ENCODE data around the gene DDX39B. TPM values are rescaled to one million over a fixed set of nuclear protein-coding genes. Genes with fewer than 3 reads are reported as not detected.

The DDX39B gene
- total RNA-seq, 2 experiments from 2014 or later: 568 to 572 TPM

GRCh38 chr6:31579119-31579505 lies 37.3 kb upstream of the DDX39B start:
- Mint-ChIP-seq H3K27ac (peak overlapping the region; percentile 93), H3K36me3 (ENCODE audit: low read depth) (peaks cover 74% of the 10 kb centered on the region), H3K4me1 (ENCODE audit: low read depth) (peaks cover 44% of the 10 kb centered on the region), H3K9me3 (no peaks in the 10 kb centered on the region), H3K4me3 (peak overlapping the region; percentile 96), H3K27me3 (no peaks in the 10 kb centered on the region)
- intact Hi-C loops (cut with micrococcal nuclease): no loop called here
- ChIA-PET CTCF (interaction anchor here (38.9 to 56.2 kb wide), 2 partner anchors 13 to 18 kb away, joined by 2542 read pairs; partner anchors contain the start of genes ATP6V1G2, DDX39B, LST1 and LTA), POLR2A (interaction anchor here (1.3 to 35.7 kb wide), 5 partner anchors 5 to 38 kb away, joined by 3 to 1181 read pairs (median 97); partner anchors contain the start of genes DDX39B, LST1, LTA and LTB)
- TF ChIP-seq CTCF (IDR thresholded peaks at IDR 0.05): no peak
- no peak for ATAC-seq
- DNase-seq: peak; percentile 49

GRCh38 chr6:31578184-31579118 lies 36.6 kb upstream of the DDX39B start:
- POLR2A ChIA-PET: interaction anchor here (0.9 to 35.7 kb wide), 11 partner anchors 5 to 86 kb away, joined by 3 to 1181 read pairs (median 4); partner anchors contain the start of genes ATP6V1G2, DDX39B, GPANK1 and LST1

DNA sequence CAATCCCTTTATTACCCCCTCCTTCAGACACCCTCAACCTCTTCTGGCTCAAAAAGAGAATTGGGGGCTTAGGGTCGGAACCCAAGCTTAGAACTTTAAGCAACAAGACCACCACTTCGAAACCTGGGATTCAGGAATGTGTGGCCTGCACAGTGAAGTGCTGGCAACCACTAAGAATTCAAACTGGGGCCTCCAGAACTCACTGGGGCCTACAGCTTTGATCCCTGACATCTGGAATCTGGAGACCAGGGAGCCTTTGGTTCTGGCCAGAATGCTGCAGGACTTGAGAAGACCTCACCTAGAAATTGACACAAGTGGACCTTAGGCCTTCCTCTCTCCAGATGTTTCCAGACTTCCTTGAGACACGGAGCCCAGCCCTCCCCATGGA lies 35.8 kb upstream of the DDX39B start:
- CTCF ChIA-PET: interaction anchor here (1.0 to 56.2 kb wide), 5 partner anchors 14 to 85 kb away, joined by 3 to 2542 read pairs (median 5); partner anchors contain the start of genes ATP6V1G2, DDX39B, LST1 and LTA

More at GRCh38 chr6:31578184-31579118, 36.6 kb upstream of the DDX39B start:
- ATAC-seq (no peak), DNase-seq (no peak)
- Mint-ChIP-seq H3K9me3 (no peaks in the 10 kb centered on the region), H3K27me3 (no peaks in the 10 kb centered on the region), H3K36me3 (ENCODE audit: low read depth) (peaks cover 79% of the 10 kb centered on the region), H3K4me1 (ENCODE audit: low read depth) (peaks cover 47% of the 10 kb centered on the region), H3K4me3 (peak overlapping the region; percentile 96), H3K27ac (peak overlapping the region; percentile 93)
- TF ChIP-seq CTCF (IDR thresholded peaks at IDR 0.05): no peak
- CTCF ChIA-PET: interaction anchor here (1.5 to 56.2 kb wide), 3 partner anchors 14 to 83 kb away, joined by 3 to 2542 read pairs (median 2542); partner anchors contain the start of genes ATP6V1G2, DDX39B, LST1 and LTA
- intact Hi-C loops (cut with micrococcal nuclease): no loop called here

DNA sequence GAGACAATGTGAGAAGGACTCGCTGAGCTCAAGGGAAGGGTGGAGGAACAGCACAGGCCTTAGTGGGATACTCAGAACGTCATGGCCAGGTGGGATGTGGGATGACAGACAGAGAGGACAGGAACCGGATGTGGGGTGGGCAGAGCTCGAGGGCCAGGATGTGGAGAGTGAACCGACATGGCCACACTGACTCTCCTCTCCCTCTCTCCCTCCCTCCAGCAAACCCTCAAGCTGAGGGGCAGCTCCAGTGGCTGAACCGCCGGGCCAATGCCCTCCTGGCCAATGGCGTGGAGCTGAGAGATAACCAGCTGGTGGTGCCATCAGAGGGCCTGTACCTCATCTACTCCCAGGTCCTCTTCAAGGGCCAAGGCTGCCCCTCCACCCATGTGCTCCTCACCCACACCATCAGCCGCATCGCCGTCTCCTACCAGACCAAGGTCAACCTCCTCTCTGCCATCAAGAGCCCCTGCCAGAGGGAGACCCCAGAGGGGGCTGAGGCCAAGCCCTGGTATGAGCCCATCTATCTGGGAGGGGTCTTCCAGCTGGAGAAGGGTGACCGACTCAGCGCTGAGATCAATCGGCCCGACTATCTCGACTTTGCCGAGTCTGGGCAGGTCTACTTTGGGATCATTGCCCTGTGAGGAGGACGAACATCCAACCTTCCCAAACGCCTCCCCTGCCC lies 35.2 kb upstream of the DDX39B start:
- H3K27ac Mint-ChIP-seq: peak overlapping the region; percentile 97
- ATAC-seq (no peak), DNase-seq (peak; percentile 71)
- peaks cover 83% of the 10 kb centered on the region for H3K36me3 Mint-ChIP-seq (ENCODE audit: low read depth)
- no peak for TF ChIP-seq CTCF (IDR thresholded peaks at IDR 0.05)
- intact Hi-C loops (cut with micrococcal nuclease): no loop called here
- H3K9me3 Mint-ChIP-seq: no peaks in the 10 kb centered on the region
- no peaks in the 10 kb centered on the region for H3K27me3 Mint-ChIP-seq
- H3K4me1 Mint-ChIP-seq (ENCODE audit: low read depth): peaks cover 40% of the 10 kb centered on the region
- H3K4me3 Mint-ChIP-seq: peak overlapping the region; percentile 96
- POLR2A ChIA-PET: interaction anchor here (1.2 to 35.7 kb wide), 9 partner anchors 7 to 84 kb away, joined by 3 to 1181 read pairs (median 45); partner anchors contain the start of genes ATP6V1G2, C6orf47, DDX39B and LST1
- CTCF ChIA-PET: interaction anchor here (1.0 to 56.2 kb wide), 5 partner anchors 15 to 84 kb away, joined by 3 to 2542 read pairs (median 5); partner anchors contain the start of genes ATP6V1G2, DDX39B, LST1 and LTA

More for the DNA sequence above, 35.8 kb upstream of the DDX39B start:
- intact Hi-C loops (cut with micrococcal nuclease): no loop called here
- peaks cover 43% of the 10 kb centered on the region for H3K4me1 Mint-ChIP-seq (ENCODE audit: low read depth)
- no peaks in the 10 kb centered on the region for H3K27me3 Mint-ChIP-seq
- POLR2A ChIA-PET: interaction anchor here (1.0 to 35.7 kb wide), 11 partner anchors 6 to 87 kb away, joined by 3 to 1181 read pairs (median 5); partner anchors contain the start of genes ATP6V1G2, C6orf47, DDX39B and GPANK1
- DNase-seq (no peak), ATAC-seq (no peak)
- H3K27ac Mint-ChIP-seq: peak overlapping the region; percentile 97
- peak overlapping the region; percentile 96 for H3K4me3 Mint-ChIP-seq
- no peak for TF ChIP-seq CTCF (IDR thresholded peaks at IDR 0.05)
- H3K36me3 Mint-ChIP-seq (ENCODE audit: low read depth): peaks cover 85% of the 10 kb centered on the region
- no peaks in the 10 kb centered on the region for H3K9me3 Mint-ChIP-seq

All from activated CD8-positive, alpha-beta T cell treated with anti-CD3 and anti-CD28 coated beads for 36 hours (primary cell).